OCI-LY1 (cell line): ENCODE results near the gene CBX1.
"Not testable (repeated sequence)": the region's sequence is repeated elsewhere in the genome, so short reads cannot be mapped to it uniquely, and the experiment has no call there.

ENCODE experiments used
- H2AFZ ChIP-seq: fragments of 200-600 bp; sonication (generic), shearing (Covaris generic); 2 replicates; pipeline ENCODE4 v1.6.0; 2014; ENCODE audit warnings: antibody characterized with exemption, mild to moderate bottlenecking, low read length
- H3F3A ChIP-seq: fragments of 200-600 bp; sonication (generic), shearing (Covaris generic); 2 replicates; pipeline ENCODE4 v1.6.0; 2014; ENCODE audit warnings: mild to moderate bottlenecking, antibody characterized with exemption, low read length, moderate library complexity; ENCODE audit not compliant: insufficient read depth
- H3K27ac ChIP-seq: fragments of 200-600 bp; sonication (generic); 2 replicates; pipeline ENCODE4 v1.5.1; 2014; ENCODE audit warnings: low read length, mixed run types, mild to moderate bottlenecking, low read depth; ENCODE audit not compliant: poor library complexity, severe bottlenecking
- H3K27me3 ChIP-seq: fragments of 200-600 bp; sonication (generic); 2 replicates; pipeline ENCODE4 v1.6.0; 2014; ENCODE audit warnings: antibody characterized with exemption, mild to moderate bottlenecking, low read length, moderate library complexity; ENCODE audit not compliant: insufficient read depth
- H3K36me3 ChIP-seq: fragments of 200-600 bp; sonication (generic); 2 replicates; pipeline ENCODE4 v1.6.1; 2014; ENCODE audit warnings: mild to moderate bottlenecking, antibody characterized with exemption, low read length, moderate library complexity, mixed read lengths; ENCODE audit not compliant: insufficient read depth
- H3K4me1 ChIP-seq: fragments of 200-600 bp; sonication (generic); 2 replicates; pipeline ENCODE4 v1.5.1; 2014; ENCODE audit warnings: mild to moderate bottlenecking, low read length, moderate library complexity; ENCODE audit not compliant: insufficient read depth, severe bottlenecking
- H3K4me2 ChIP-seq: fragments of 200-600 bp; sonication (generic), shearing (Covaris generic); 2 replicates; pipeline ENCODE4 v1.6.1; 2014; ENCODE audit warnings: low read length
- H3K4me3 ChIP-seq: fragments of 200-600 bp; sonication (generic); 2 replicates; pipeline ENCODE4 v1.5.1; 2014; ENCODE audit warnings: low read length, low read depth, mild to moderate bottlenecking, mixed read lengths; ENCODE audit not compliant: poor library complexity, severe bottlenecking
- H3K79me2 ChIP-seq: fragments of 200-600 bp; shearing (Covaris generic); 2 replicates; pipeline ENCODE4 v1.6.1; 2016; ENCODE audit warnings: mixed run types, low read length, mixed read lengths; ENCODE audit not compliant: insufficient read depth
- H3K9ac ChIP-seq: fragments of 200-600 bp; sonication (generic), shearing (Covaris generic); 2 replicates; pipeline ENCODE4 v1.6.1; 2014; ENCODE audit warnings: mild to moderate bottlenecking, low read length, mixed read lengths
- H3K9me2 ChIP-seq: fragments of 200-600 bp; sonication (generic), shearing (Covaris generic); 2 replicates; pipeline ENCODE4 v1.6.1; 2014; ENCODE audit warnings: low read depth, mild to moderate bottlenecking, low read length, mixed read lengths
- H3K9me3 ChIP-seq: fragments of 200-600 bp; shearing (Covaris generic); 2 replicates; pipeline ENCODE4 v1.6.1; 2014; ENCODE audit warnings: low read length, mixed read lengths
- H4K20me1 ChIP-seq: fragments of 200-600 bp; sonication (generic), shearing (Covaris generic); 2 replicates; pipeline ENCODE4 v1.6.0; 2016; ENCODE audit warnings: mild to moderate bottlenecking, low read length; ENCODE audit not compliant: insufficient read depth
- CTCF ChIP-seq: fragments of 200-600 bp; sonication (generic), shearing (Covaris generic); IDR thresholded peaks from 2 replicates; pipeline ENCODE4 v1.5.1; 2017; ENCODE audit warnings: mild to moderate bottlenecking, antibody characterized with exemption, low read length, moderate library complexity, mixed read lengths
- EZH2 ChIP-seq: fragments of 200-600 bp; sonication (generic), shearing (Covaris generic); IDR thresholded peaks from 2 replicates; pipeline ENCODE4 v1.8.0; 2017; ENCODE audit warnings: borderline replicate concordance, mixed run types, mild to moderate bottlenecking, antibody characterized with exemption, low read length, moderate library complexity, mixed read lengths

The CBX1 gene

GRCh38 chr17:48070195-48070594 is 31.1 kb downstream of the CBX1 start:
- Histone ChIP-seq H3F3A (no peaks in the 10 kb centered on the region), H3K4me1 (no peaks in the 10 kb centered on the region), H2AFZ (no peak overlapping the region), H3K9me2 (no peaks in the 10 kb centered on the region), H3K4me3 (no peak overlapping the region), H3K9me3 (no peaks in the 10 kb centered on the region), H3K27ac (no peak overlapping the region), H3K36me3 (peaks cover 55% of the 10 kb centered on the region), H3K4me2 (no peak overlapping the region), H3K79me2 (no peaks in the 10 kb centered on the region), H3K27me3 (no peaks in the 10 kb centered on the region), H3K9ac (no peak overlapping the region), H4K20me1 (no peaks in the 10 kb centered on the region)
- no peak for TF ChIP-seq EZH2
- no peak for TF ChIP-seq CTCF

- H3K4me3 ChIP-seq: no peak overlapping the region
Measured at GRCh38 chr17:48068491-48068961, 32.8 kb downstream of the CBX1 start.

GRCh38 chr17:48067808-48068207 is 33.5 kb downstream of the CBX1 start:
- H3K4me2 ChIP-seq, H3K9me3 ChIP-seq, H3K27me3 ChIP-seq, H3K9ac ChIP-seq, H2AFZ ChIP-seq, H4K20me1 ChIP-seq, H3K9me2 ChIP-seq, H3K4me1 ChIP-seq, H3F3A ChIP-seq, H3K79me2 ChIP-seq, H3K4me3 ChIP-seq, H3K27ac ChIP-seq: not testable (repeated sequence)
- H3K36me3 ChIP-seq: peaks cover 69% of the 10 kb centered on the region

More at GRCh38 chr17:48068491-48068961, 32.8 kb downstream of the CBX1 start:
- TF ChIP-seq CTCF: peak; percentile 36; the same call in 1 of the 2 replicates
- TF ChIP-seq EZH2: no peak
- H3F3A ChIP-seq: no peaks in the 10 kb centered on the region
- H4K20me1 ChIP-seq: no peaks in the 10 kb centered on the region
- no peak overlapping the region for H3K9ac ChIP-seq
- H3K9me3 ChIP-seq: no peaks in the 10 kb centered on the region
- H3K4me2 ChIP-seq: no peak overlapping the region
- no peaks in the 10 kb centered on the region for H3K79me2 ChIP-seq
- no peak overlapping the region for H3K27ac ChIP-seq
- H2AFZ ChIP-seq: no peak overlapping the region
- H3K9me2 ChIP-seq: no peaks in the 10 kb centered on the region
- peaks cover 61% of the 10 kb centered on the region for H3K36me3 ChIP-seq
- H3K27me3 ChIP-seq: no peaks in the 10 kb centered on the region
- no peaks in the 10 kb centered on the region for H3K4me1 ChIP-seq

GRCh38 chr17:48067245-48067644 is 34.0 kb downstream of the CBX1 start:
- Histone ChIP-seq H4K20me1 (no peaks in the 10 kb centered on the region), H3K9me3 (no peaks in the 10 kb centered on the region), H3K9ac (no peak overlapping the region), H3K4me2 (no peak overlapping the region), H3K36me3 (peaks cover 74% of the 10 kb centered on the region), H3F3A (no peaks in the 10 kb centered on the region), H3K27ac (no peak overlapping the region), H3K9me2 (no peaks in the 10 kb centered on the region), H3K79me2 (no peaks in the 10 kb centered on the region), H3K27me3 (no peaks in the 10 kb centered on the region), H3K4me3 (no peak overlapping the region), H3K4me1 (no peaks in the 10 kb centered on the region), H2AFZ (no peak overlapping the region)
- TF ChIP-seq CTCF (no peak), EZH2 (no peak)
